ENCODE measurements around the gene AQP9.

The AQP9 gene

GRCh38 chr15:58139989-58140522, 1.9 kb downstream of the AQP9 start:
- no peak overlapping the region for H3K4me3 ChIP-seq
- no peak overlapping the region for H3K27ac ChIP-seq
- TF ChIP-seq CTCF (IDR thresholded peaks at IDR 0.05): no peak
- no peak for DNase-seq (ENCODE audit: low spot score)

- no peak for DNase-seq (ENCODE audit: low spot score)
- Histone ChIP-seq H3K27ac (no peak overlapping the region), H3K4me3 (no peak overlapping the region)
- TF ChIP-seq CTCF (IDR thresholded peaks at IDR 0.05): no peak
Observed at GRCh38 chr15:58141894-58142293, 3.7 kb downstream of the AQP9 start.

GRCh38 chr15:58142827-58143461, 4.8 kb downstream of the AQP9 start:
- Histone ChIP-seq H3K4me3 (no peak overlapping the region), H3K27ac (no peak overlapping the region)
- no peak for DNase-seq (ENCODE audit: low spot score)
- no peak for TF ChIP-seq CTCF (IDR thresholded peaks at IDR 0.05)

- no peak overlapping the region for H3K27ac ChIP-seq
- no peak for DNase-seq (ENCODE audit: low spot score)
- no peak for TF ChIP-seq CTCF (IDR thresholded peaks at IDR 0.05)
- H3K4me3 ChIP-seq: no peak overlapping the region
Observed at GRCh38 chr15:58145606-58146005, 7.4 kb downstream of the AQP9 start.

- H3K27ac ChIP-seq: no peak overlapping the region
- no peak for DNase-seq (ENCODE audit: low spot score)
- H3K4me3 ChIP-seq: no peak overlapping the region
- no peak for TF ChIP-seq CTCF (IDR thresholded peaks at IDR 0.05)
Observed at GRCh38 chr15:58146211-58146610, 8.0 kb downstream of the AQP9 start.

GRCh38 chr15:58146749-58147148, 8.6 kb downstream of the AQP9 start:
- TF ChIP-seq CTCF (IDR thresholded peaks at IDR 0.05): no peak
- Histone ChIP-seq H3K4me3 (no peak overlapping the region), H3K27ac (no peak overlapping the region)
- DNase-seq (ENCODE audit: low spot score): no peak

- no peak for DNase-seq (ENCODE audit: low spot score)
- peak overlapping the region in 1 of 2 donors; percentile 46 for H3K27ac ChIP-seq
- no peak overlapping the region for H3K4me3 ChIP-seq
- TF ChIP-seq CTCF (IDR thresholded peaks at IDR 0.05): no peak
Observed at GRCh38 chr15:58147171-58147611, 9.0 kb downstream of the AQP9 start.

All from coronary artery (tissue), 2 donors.